ENCODE results near the gene ANKS4B. TPM values are rescaled to one million over a fixed set of nuclear protein-coding genes. Genes with fewer than 3 reads are reported as not detected.

ANKS4B gene
- total and polyA plus RNA-seq, 2 experiments from 2014 or later: 0.07 TPM; not detected in 1

GRCh38 chr16:21197112-21197511, 36.4 kb upstream of the ANKS4B start (continued):
- no peak for TF ChIP-seq CTCF (conservative IDR thresholded peaks at IDR 0.05; ENCODE audit: low read depth in 2 of 2)
- no peak for TF ChIP-seq ZNF114 (CRISPR knock-in tag; IDR thresholded peaks at IDR 0.05)
- no peak for TF ChIP-seq NANOG (IDR thresholded peaks at IDR 0.05; ENCODE audit: borderline replicate concordance)

DNA sequence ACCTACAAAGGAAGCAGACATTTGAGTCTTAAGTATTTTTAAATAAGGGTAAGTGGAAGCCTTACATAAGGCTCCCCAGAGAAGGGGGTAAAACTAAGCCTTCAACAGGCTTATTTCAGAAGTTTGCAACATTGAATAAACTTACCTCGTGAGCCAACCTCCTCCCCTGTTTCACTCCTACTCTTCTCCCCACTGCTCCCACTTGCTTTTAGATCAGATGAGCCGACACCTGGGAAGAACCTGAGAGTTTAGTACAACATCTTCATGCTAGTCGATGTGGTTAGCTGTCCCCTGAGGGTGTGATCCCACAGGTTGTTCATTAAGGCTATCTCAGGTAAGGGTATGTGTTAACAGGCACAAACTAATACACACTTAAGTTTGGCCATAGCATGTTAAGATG, 35.9 kb upstream of the ANKS4B start:
- H3K27ac ChIP-seq (ENCODE audit: low read depth): no peak overlapping the region
- Mint-ChIP-seq H3K9me3 (no peaks in the 10 kb centered on the region), H3K27ac (no peak overlapping the region), H3K4me3 (no peak overlapping the region), H3K36me3 (ENCODE audit: low read depth) (no peaks in the 10 kb centered on the region), H3K27me3 (ENCODE audit: insufficient read depth, low read depth, poor library complexity) (peaks cover 5% of the 10 kb centered on the region), H3K4me1 (no peaks in the 10 kb centered on the region)
- no peak overlapping the region for H3K4me2 ChIP-seq
- ATAC-seq (no peak), DNase-seq (ENCODE audit: low spot score) (no peak)
- no peaks in the 10 kb centered on the region for H3K27me3 ChIP-seq (ENCODE audit: insufficient read depth)
- H3K4me1 ChIP-seq (ENCODE audit: insufficient read depth): no peaks in the 10 kb centered on the region
- H3K36me3 ChIP-seq (ENCODE audit: insufficient read depth): no peaks in the 10 kb centered on the region
- H3F3A ChIP-seq (replicated peaks; ENCODE audit: low read depth): no peaks in the 10 kb centered on the region
- H3K9me2 ChIP-seq (ENCODE audit: insufficient read depth): peaks cover 8% of the 10 kb centered on the region; the same call in 1 of the 2 replicates
- no peaks in the 10 kb centered on the region for H3K79me2 ChIP-seq (replicated peaks; ENCODE audit: insufficient read depth)
- no peak overlapping the region for H2AFZ ChIP-seq
- H4K20me1 ChIP-seq (replicated peaks; ENCODE audit: insufficient read depth): no peaks in the 10 kb centered on the region
- H3K4me3 ChIP-seq: no peak overlapping the region
- TF ChIP-seq ZNF331 (CRISPR knock-in tag; IDR thresholded peaks at IDR 0.05; ENCODE audit: low read depth) (no peak), CTCF (conservative IDR thresholded peaks at IDR 0.05; ENCODE audit: low read depth in 2 of 2) (no peak), EZH2 (IDR thresholded peaks at IDR 0.05; ENCODE audit: low read depth, unreplicated experiment) (no peak), NANOG (IDR thresholded peaks at IDR 0.05; ENCODE audit: borderline replicate concordance) (no peak), CREB1 (CRISPR knock-in tag; IDR thresholded peaks at IDR 0.05; ENCODE audit: low read depth) (no peak), ZNF462 (CRISPR knock-in tag; IDR thresholded peaks at IDR 0.05) (no peak), EZH2phosphoT487 (IDR thresholded peaks at IDR 0.05; ENCODE audit: unreplicated experiment) (no peak), STAT1 (IDR thresholded peaks at IDR 0.05; ENCODE audit: unreplicated experiment) (no peak), POLR2AphosphoS5 (IDR thresholded peaks at IDR 0.05; ENCODE audit: low read depth) (no peak)
- TF ChIP-seq, protein P1, sequence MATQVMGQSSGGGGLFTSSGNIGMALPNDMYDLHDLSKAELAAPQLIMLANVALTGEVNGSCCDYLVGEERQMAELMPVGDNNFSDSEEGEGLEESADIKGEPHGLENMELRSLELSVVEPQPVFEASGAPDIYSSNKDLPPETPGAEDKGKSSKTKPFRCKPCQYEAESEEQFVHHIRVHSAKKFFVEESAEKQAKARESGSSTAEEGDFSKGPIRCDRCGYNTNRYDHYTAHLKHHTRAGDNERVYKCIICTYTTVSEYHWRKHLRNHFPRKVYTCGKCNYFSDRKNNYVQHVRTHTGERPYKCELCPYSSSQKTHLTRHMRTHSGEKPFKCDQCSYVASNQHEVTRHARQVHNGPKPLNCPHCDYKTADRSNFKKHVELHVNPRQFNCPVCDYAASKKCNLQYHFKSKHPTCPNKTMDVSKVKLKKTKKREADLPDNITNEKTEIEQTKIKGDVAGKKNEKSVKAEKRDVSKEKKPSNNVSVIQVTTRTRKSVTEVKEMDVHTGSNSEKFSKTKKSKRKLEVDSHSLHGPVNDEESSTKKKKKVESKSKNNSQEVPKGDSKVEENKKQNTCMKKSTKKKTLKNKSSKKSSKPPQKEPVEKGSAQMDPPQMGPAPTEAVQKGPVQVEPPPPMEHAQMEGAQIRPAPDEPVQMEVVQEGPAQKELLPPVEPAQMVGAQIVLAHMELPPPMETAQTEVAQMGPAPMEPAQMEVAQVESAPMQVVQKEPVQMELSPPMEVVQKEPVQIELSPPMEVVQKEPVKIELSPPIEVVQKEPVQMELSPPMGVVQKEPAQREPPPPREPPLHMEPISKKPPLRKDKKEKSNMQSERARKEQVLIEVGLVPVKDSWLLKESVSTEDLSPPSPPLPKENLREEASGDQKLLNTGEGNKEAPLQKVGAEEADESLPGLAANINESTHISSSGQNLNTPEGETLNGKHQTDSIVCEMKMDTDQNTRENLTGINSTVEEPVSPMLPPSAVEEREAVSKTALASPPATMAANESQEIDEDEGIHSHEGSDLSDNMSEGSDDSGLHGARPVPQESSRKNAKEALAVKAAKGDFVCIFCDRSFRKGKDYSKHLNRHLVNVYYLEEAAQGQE (IDR thresholded peaks at IDR 0.05; ENCODE audit: unreplicated experiment): no peak

Data from GM23338 (cell line).